ENCODE measurements around the gene TANC2. TPM values are rescaled to one million over a fixed set of nuclear protein-coding genes. Genes with fewer than 3 reads are reported as not detected.

Gene TANC2
- 62.9 TPM for total RNA-seq
- long read RNA-seq, partial matches to known transcripts: 0 of 31 reads
- long read RNA-seq, other reads (novel, unspliced or antisense): 31 of 31 reads

GRCh38 chr17:62965686-62966425 is at the start of gene TANC2:
Gene TANC2 (plus strand): TSS chr17:62966235. CDS start chr17:63009560, 43,325 bp downstream.
- DNase-seq (ENCODE audit: low spot score): no peak

- DNase-seq (ENCODE audit: low spot score): no peak
Measured at GRCh38 chr17:62916684-62917571, 49.1 kb upstream of the TANC2 start.

GRCh38 chr17:62919388-62919787 is 46.6 kb upstream of the TANC2 start:
- no peak for DNase-seq (ENCODE audit: low spot score)

- DNase-seq (ENCODE audit: low spot score): no peak
Measured at GRCh38 chr17:62920300-62920699, 45.7 kb upstream of the TANC2 start.

GRCh38 chr17:62921817-62922216 is 44.2 kb upstream of the TANC2 start:
- DNase-seq (ENCODE audit: low spot score): no peak

- DNase-seq (ENCODE audit: low spot score): no peak
Measured at GRCh38 chr17:62923258-62924150, 42.5 kb upstream of the TANC2 start.

GRCh38 chr17:62925267-62925836 is 40.7 kb upstream of the TANC2 start:
- DNase-seq (ENCODE audit: low spot score): no peak

GRCh38 chr17:62927083-62927482 is 39.0 kb upstream of the TANC2 start:
- no peak for DNase-seq (ENCODE audit: low spot score)

GRCh38 chr17:62929320-62929719 is 36.7 kb upstream of the TANC2 start:
- DNase-seq (ENCODE audit: low spot score): no peak

GRCh38 chr17:62931101-62931500 is 34.9 kb upstream of the TANC2 start:
- no peak for DNase-seq (ENCODE audit: low spot score)

GRCh38 chr17:62933501-62934385 is 32.3 kb upstream of the TANC2 start:
- DNase-seq (ENCODE audit: low spot score): no peak

- no peak for DNase-seq (ENCODE audit: low spot score)
Measured at GRCh38 chr17:62935098-62935497, 30.9 kb upstream of the TANC2 start.

- no peak for DNase-seq (ENCODE audit: low spot score)
Measured at GRCh38 chr17:62935523-62935922, 30.5 kb upstream of the TANC2 start.

GRCh38 chr17:62937606-62938005 is 28.4 kb upstream of the TANC2 start:
- DNase-seq (ENCODE audit: low spot score): no peak

- no peak for DNase-seq (ENCODE audit: low spot score)
Measured at GRCh38 chr17:62941358-62941991, 24.6 kb upstream of the TANC2 start.

GRCh38 chr17:62948370-62948769 is 17.7 kb upstream of the TANC2 start:
- DNase-seq (ENCODE audit: low spot score): no peak

- no peak for DNase-seq (ENCODE audit: low spot score)
Measured at GRCh38 chr17:62949036-62949435, 17.0 kb upstream of the TANC2 start.

GRCh38 chr17:62950067-62950466 is 16.0 kb upstream of the TANC2 start:
- no peak for DNase-seq (ENCODE audit: low spot score)

GRCh38 chr17:62955841-62956352 is 10.1 kb upstream of the TANC2 start:
- no peak for DNase-seq (ENCODE audit: low spot score)
